ENCODE data around the gene MMP14. TPM values are rescaled to one million over a fixed set of nuclear protein-coding genes. Genes with fewer than 3 reads are reported as not detected.

MMP14 gene
- total RNA-seq, 2 experiments from 2014 or later, result 2.8 to 9.0 TPM

DNA sequence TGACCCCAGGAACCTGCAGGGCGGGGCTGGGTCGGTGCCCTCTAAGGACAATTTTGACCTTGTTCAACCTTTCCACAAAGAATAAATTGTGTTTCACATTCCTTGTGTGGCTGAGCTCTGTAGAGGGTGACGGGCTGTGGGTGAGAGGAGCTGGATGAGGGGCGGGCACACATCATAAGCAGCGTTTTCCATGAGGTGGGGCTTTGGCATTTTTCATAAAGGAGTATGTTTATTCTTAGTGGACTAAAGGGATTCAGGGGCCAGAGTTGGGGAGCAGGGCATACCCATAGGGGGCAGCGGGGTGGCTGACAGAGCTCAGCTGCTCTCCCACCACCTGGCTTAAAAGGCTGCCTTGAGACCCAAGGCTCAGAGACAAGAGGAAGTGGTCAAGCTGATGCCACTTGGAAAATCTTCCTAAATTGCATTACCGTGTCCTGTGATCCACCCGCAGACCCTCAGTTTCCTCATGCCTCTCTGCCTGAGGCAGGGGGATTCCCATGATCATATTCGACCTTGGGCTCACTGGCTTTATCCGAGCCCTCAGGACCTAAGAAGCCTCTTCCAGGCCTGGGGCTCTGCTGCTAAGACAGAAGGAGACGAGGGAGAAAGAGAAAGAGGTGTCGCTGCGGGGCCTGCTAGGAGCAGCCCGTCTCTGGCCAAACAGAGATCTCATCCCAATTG is 11.4 kb downstream of the MMP14 start:
- BruUV-seq (replicated peaks), result no TSS peak
- no peak for TF ChIP-seq EZH2phosphoT487 (IDR thresholded peaks at IDR 0.05; ENCODE audit: borderline replicate concordance, low read depth, low read length)
- TF ChIP-seq, protein P1, sequence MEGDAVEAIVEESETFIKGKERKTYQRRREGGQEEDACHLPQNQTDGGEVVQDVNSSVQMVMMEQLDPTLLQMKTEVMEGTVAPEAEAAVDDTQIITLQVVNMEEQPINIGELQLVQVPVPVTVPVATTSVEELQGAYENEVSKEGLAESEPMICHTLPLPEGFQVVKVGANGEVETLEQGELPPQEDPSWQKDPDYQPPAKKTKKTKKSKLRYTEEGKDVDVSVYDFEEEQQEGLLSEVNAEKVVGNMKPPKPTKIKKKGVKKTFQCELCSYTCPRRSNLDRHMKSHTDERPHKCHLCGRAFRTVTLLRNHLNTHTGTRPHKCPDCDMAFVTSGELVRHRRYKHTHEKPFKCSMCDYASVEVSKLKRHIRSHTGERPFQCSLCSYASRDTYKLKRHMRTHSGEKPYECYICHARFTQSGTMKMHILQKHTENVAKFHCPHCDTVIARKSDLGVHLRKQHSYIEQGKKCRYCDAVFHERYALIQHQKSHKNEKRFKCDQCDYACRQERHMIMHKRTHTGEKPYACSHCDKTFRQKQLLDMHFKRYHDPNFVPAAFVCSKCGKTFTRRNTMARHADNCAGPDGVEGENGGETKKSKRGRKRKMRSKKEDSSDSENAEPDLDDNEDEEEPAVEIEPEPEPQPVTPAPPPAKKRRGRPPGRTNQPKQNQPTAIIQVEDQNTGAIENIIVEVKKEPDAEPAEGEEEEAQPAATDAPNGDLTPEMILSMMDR (conservative IDR thresholded peaks at IDR 0.05; ENCODE audit: low read length), result peak; percentile 59
- Histone ChIP-seq H4K20me1 (ENCODE audit: insufficient read depth, low read length) (no peaks in the 10 kb centered on the region), H3K27ac (ENCODE audit: low read depth, low read length, poor library complexity, severe bottlenecking) (no peak overlapping the region), H3K4me1 (ENCODE audit: insufficient read depth, low read length, poor library complexity, severe bottlenecking) (peaks cover 9% of the 10 kb centered on the region), H3K4me2 (ENCODE audit: low read length) (no peak overlapping the region), H3K79me2 (ENCODE audit: insufficient read depth, low read depth, low read length) (no peaks in the 10 kb centered on the region), H3K36me3 (ENCODE audit: insufficient read depth, low read length) (no peaks in the 10 kb centered on the region), H3K9me3 (ENCODE audit: low read length) (no peaks in the 10 kb centered on the region), H3K9me2 (ENCODE audit: insufficient read depth, low read length) (no peaks in the 10 kb centered on the region), H2AFZ (ENCODE audit: low read length) (no peak overlapping the region), H3K4me3 (ENCODE audit: low read depth, low read length, poor library complexity, severe bottlenecking) (no peak overlapping the region)
- CTCF ChIA-PET (ENCODE audit: unreplicated experiment), result no interaction called here
- intact Hi-C loops (cut with micrococcal nuclease; ENCODE audit: unreplicated experiment), result no loop called here
- POLR2A ChIA-PET, result interaction anchor here (0.6 to 2.2 kb wide), 4 partner anchors 14 to 62 kb away, joined by 3 to 9 read pairs (median 4); partner anchors contain the start of gene MRPL52
- no peak for DNase-seq (ENCODE audit: low spot score)

GRCh38 chr14:22848351-22849164 is 12.2 kb downstream of the MMP14 start:
- no peak overlapping the region for H3K27ac ChIP-seq (ENCODE audit: low read depth, low read length, poor library complexity, severe bottlenecking)
- no TSS peak for BruUV-seq (replicated peaks)
- ChIA-PET CTCF (ENCODE audit: unreplicated experiment) (no interaction called here), POLR2A (interaction anchor here (0.6 to 2.2 kb wide), 7 partner anchors 15 to 175 kb away, joined by 3 to 9 read pairs (median 3); partner anchors contain the start of gene MRPL52)
- no peak overlapping the region for H3K4me3 ChIP-seq (ENCODE audit: low read depth, low read length, poor library complexity, severe bottlenecking)
- no peaks in the 10 kb centered on the region for H3K36me3 ChIP-seq (ENCODE audit: insufficient read depth, low read length)
- no peaks in the 10 kb centered on the region for H3K79me2 ChIP-seq (ENCODE audit: insufficient read depth, low read depth, low read length)
- intact Hi-C loops (cut with micrococcal nuclease; ENCODE audit: unreplicated experiment), result no loop called here
- H3K4me1 ChIP-seq (ENCODE audit: insufficient read depth, low read length, poor library complexity, severe bottlenecking), result peaks cover 16% of the 10 kb centered on the region
- DNase-seq (ENCODE audit: low spot score), result no peak
- H3K4me2 ChIP-seq (ENCODE audit: low read length), result no peak overlapping the region
- H3K9me3 ChIP-seq (ENCODE audit: low read length), result no peaks in the 10 kb centered on the region
- H3K9me2 ChIP-seq (ENCODE audit: insufficient read depth, low read length), result no peaks in the 10 kb centered on the region
- H4K20me1 ChIP-seq (ENCODE audit: insufficient read depth, low read length), result no peaks in the 10 kb centered on the region
- H2AFZ ChIP-seq (ENCODE audit: low read length), result no peak overlapping the region
- TF ChIP-seq, protein P1 (conservative IDR thresholded peaks at IDR 0.05; ENCODE audit: low read length), result no peak
- no peak for TF ChIP-seq EZH2phosphoT487 (IDR thresholded peaks at IDR 0.05; ENCODE audit: borderline replicate concordance, low read depth, low read length)
